Neutrophil (primary cell): ENCODE measurements around the gene MAP3K7.

Experiments
- H3K27ac ChIP-seq: fragments of 200-600 bp; sonication (generic); 2 replicates; pipeline ENCODE4 v1.5.1; 2016; ENCODE audit warnings: mild to moderate bottlenecking, moderate library complexity
- H3K27me3 ChIP-seq: fragments of 200-600 bp; sonication (generic); 2 replicates; pipeline ENCODE4 v1.6.0; 2016; ENCODE audit warnings: mild to moderate bottlenecking
- H3K36me3 ChIP-seq: fragments of 200-600 bp; sonication (generic); 2 replicates; pipeline ENCODE4 v1.5.1; 2017
- H3K4me1 ChIP-seq, 2 experiments: fragments of 200-600 bp in 1 of 2; sonication (generic) in 1 of 2; 1 replicate in 1 of 2; 2 replicates in 1 of 2; pipeline versions ENCODE4 v1.5.1 to v1.6.1; 2013 to 2016; ENCODE audit warnings: low read depth in 1 of 2, low read length in 1 of 2, mild to moderate bottlenecking in 1 of 2, moderate library complexity in 1 of 2; ENCODE audit not compliant: control insufficient read depth in 1 of 2, insufficient read depth in 1 of 2
- H3K4me3 ChIP-seq, 2 experiments: fragments of 200-600 bp in 1 of 2; sonication (generic) in 1 of 2; 1 replicate in 1 of 2; 2 replicates in 1 of 2; pipeline ENCODE4 v1.5.1; 2013 to 2016; ENCODE audit warnings: low read depth in 1 of 2, low read length in 1 of 2, mild to moderate bottlenecking in 1 of 2, moderate library complexity in 1 of 2
- H3K9me3 ChIP-seq: fragments of 200-600 bp; sonication (generic); 2 replicates; pipeline ENCODE4 v1.5.1; 2016
- CTCF ChIP-seq: fragments of 200-600 bp; sonication (generic); IDR thresholded peaks from 2 replicates; pipeline ENCODE4 v1.5.1; 2016; ENCODE audit warnings: antibody characterized with exemption

MAP3K7 gene

GRCh38 chr6:90468080-90468479 is 118.8 kb downstream of the MAP3K7 start:
- Histone ChIP-seq H3K4me1 (no peaks in the 10 kb centered on the region), H3K4me3 (no peak overlapping the region), H3K36me3 (no peaks in the 10 kb centered on the region), H3K27ac (no peak overlapping the region), H3K9me3 (no peaks in the 10 kb centered on the region), H3K27me3 (no peaks in the 10 kb centered on the region)
- no peak for TF ChIP-seq CTCF

- no peak overlapping the region for H3K27ac ChIP-seq
- H3K4me3 ChIP-seq, result no peak overlapping the region
- no peaks in the 10 kb centered on the region for H3K4me1 ChIP-seq
- no peaks in the 10 kb centered on the region for H3K9me3 ChIP-seq
- H3K36me3 ChIP-seq, result no peaks in the 10 kb centered on the region
- TF ChIP-seq CTCF, result no peak
- no peaks in the 10 kb centered on the region for H3K27me3 ChIP-seq
Observed at GRCh38 chr6:90467546-90467945, 119.3 kb downstream of the MAP3K7 start.

GRCh38 chr6:90466154-90466940 is 120.5 kb downstream of the MAP3K7 start:
- H3K4me1 ChIP-seq, result no peaks in the 10 kb centered on the region
- H3K27ac ChIP-seq, result no peak overlapping the region
- no peak overlapping the region for H3K4me3 ChIP-seq
- no peaks in the 10 kb centered on the region for H3K36me3 ChIP-seq
- no peaks in the 10 kb centered on the region for H3K9me3 ChIP-seq
- TF ChIP-seq CTCF, result no peak
- no peaks in the 10 kb centered on the region for H3K27me3 ChIP-seq

- H3K27me3 ChIP-seq, result no peaks in the 10 kb centered on the region
- no peak overlapping the region for H3K27ac ChIP-seq
- no peaks in the 10 kb centered on the region for H3K36me3 ChIP-seq
- no peaks in the 10 kb centered on the region for H3K4me1 ChIP-seq
- no peaks in the 10 kb centered on the region for H3K9me3 ChIP-seq
- TF ChIP-seq CTCF, result no peak
- H3K4me3 ChIP-seq, result no peak overlapping the region
Observed at GRCh38 chr6:90465686-90466085, 121.2 kb downstream of the MAP3K7 start.

GRCh38 chr6:90464507-90464906 is 122.4 kb downstream of the MAP3K7 start:
- TF ChIP-seq CTCF, result no peak
- Histone ChIP-seq H3K27ac (no peak overlapping the region), H3K36me3 (no peaks in the 10 kb centered on the region), H3K27me3 (no peaks in the 10 kb centered on the region), H3K9me3 (no peaks in the 10 kb centered on the region), H3K4me1 (no peaks in the 10 kb centered on the region), H3K4me3 (no peak overlapping the region)
